Keratinocyte (primary cell): ENCODE data around the gene NUAK2.

Experiments
- CTCF ChIP-seq, 3 experiments: IDR thresholded peaks in 1 of 3; conservative IDR thresholded peaks in 1 of 3; optimal IDR thresholded peaks in 1 of 3; 2 replicates in 2 of 3; 3 replicates in 1 of 3; pipeline versions ENCODE3 to v1.5.1; 2011; ENCODE audit warnings: low read length in 3 of 3, mild to moderate bottlenecking in 3 of 3, moderate library complexity in 2 of 3, control low read depth in 1 of 3, inconsistent platforms in 1 of 3; ENCODE audit not compliant: insufficient read depth in 2 of 3; ENCODE audit errors: extremely low read depth in 1 of 3
- EZH2 ChIP-seq: IDR thresholded peaks from one replicate; pipeline ENCODE4 v1.6.1; 2012; ENCODE audit warnings: inconsistent platforms, mild to moderate bottlenecking, low read length, moderate library complexity

- TF ChIP-seq EZH2 (no peak), CTCF (optimal IDR thresholded peaks at IDR 0.05 in 1 of 3, IDR thresholded peaks at IDR 0.05 in 1 of 3, conservative IDR thresholded peaks at IDR 0.05 in 1 of 3; ENCODE audit: extremely low read depth in 1 of 3, insufficient read depth in 2 of 3, low read length in 3 of 3) (no peak)
Measured at GRCh38 chr1:205353191-205353590, 31.6 kb upstream of the NUAK2 start.
